Measurements from ENCODE around the gene DNAJB2.
A peak's percentile ranks its signal among the peaks of the same experiment; 100 is the strongest.
"Not testable (repeated sequence)": the region's sequence is repeated elsewhere in the genome, so short reads cannot be mapped to it uniquely, and the experiment has no call there.

The DNAJB2 gene

DNA sequence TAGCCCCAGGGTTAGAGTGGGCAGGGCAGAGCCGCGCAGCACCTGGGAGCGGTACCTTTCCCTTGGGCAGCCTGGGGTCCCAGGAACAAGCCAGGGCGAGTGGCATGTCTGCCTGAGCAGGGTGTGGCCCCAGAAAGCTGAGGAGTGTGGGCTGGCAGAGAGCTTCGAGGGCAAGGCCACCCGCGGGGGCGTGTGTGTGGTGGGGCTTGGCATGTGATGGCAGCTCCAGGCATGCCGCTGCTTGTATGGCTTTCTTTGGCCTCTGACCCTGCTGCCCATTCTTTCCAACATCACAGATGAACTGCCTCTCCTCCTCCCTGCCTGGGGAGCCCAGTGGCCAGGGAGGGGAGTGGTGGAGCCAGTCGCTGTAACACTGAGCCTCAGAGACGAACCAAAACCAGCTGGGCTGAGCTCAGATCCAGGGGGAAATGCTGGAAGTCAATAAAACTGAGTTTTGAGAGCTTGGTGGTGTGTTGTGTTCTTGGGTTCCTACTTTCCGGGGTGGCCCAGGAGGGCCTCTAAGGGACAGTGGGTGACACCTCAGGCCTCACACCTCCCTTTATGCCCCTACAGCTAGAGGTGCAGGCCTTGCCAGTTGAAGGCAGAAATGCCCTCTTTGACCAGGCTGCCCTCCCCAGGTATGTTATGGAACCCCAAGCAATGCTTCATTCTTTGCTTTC is 7.4 kb downstream of the DNAJB2 start:
- DNase-seq: no peak

DNA sequence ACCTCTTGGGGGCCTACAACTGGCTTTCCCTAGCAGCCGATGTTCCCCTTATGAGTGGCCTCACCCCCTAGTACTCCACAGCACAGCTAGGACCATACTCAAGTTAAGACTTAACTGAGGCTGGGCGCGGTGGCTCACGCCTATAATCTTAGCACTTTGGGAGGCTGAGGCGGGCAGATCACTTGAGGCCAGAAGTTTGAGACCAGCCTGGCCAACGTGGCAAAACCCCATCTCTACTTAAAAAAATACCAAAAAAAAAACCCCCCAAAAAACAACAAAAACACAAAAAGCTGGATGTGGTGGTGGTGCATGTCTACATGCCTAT is 7.9 kb downstream of the DNAJB2 start:
- not testable (repeated sequence) for DNase-seq

GRCh38 chr2:219287580-219288265 is 8.6 kb downstream of the DNAJB2 start:
- DNase-seq: no peak

- DNase-seq: no peak
Observed at GRCh38 chr2:219289195-219289536, 10.0 kb downstream of the DNAJB2 start.

DNA sequence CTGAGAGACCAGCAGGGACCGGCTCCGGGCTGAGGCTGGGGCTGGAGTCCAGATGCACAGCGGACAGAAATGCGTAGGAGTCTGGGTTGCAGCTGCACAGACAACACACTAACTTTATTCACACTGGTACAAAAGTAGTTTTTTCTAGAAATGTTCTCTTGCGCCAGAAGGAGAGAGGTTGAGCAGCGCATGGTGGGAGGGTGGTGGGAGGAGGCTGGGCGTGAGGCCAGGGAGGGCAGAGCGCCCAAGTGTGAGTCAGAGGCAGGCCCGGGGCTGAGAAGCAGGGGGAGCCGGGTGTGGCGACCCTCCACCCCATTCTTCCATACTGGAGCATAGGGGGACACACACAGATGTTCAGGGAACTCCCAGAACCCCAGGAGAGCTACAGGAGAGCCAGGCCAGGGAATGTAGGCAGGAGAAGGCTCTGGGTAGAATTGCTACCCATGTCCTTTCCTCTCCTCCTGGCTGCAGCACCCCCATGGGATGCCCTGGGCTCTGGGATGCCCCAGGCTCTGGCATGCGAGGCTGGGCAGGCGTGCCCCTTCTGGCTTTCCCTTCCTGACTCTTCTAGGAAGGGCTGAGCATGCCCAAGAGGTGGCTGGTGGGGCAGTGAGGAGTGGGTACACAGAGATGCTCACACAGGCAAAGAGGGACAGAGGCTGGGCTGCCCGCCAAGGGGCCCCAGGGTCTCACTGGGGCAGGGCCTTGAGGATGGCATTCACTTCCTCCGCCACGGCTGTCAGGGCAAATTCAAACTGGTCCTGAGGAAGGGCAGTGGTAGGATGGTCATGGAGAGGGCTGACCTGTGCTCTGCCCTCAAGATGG is 10.6 kb downstream of the DNAJB2 start:
- DNase-seq: no peak

GRCh38 chr2:219290381-219291171 is 11.4 kb downstream of the DNAJB2 start:
- DNase-seq: no peak

- DNase-seq: no peak
Observed at GRCh38 chr2:219291394-219291793, 12.2 kb downstream of the DNAJB2 start.

DNA sequence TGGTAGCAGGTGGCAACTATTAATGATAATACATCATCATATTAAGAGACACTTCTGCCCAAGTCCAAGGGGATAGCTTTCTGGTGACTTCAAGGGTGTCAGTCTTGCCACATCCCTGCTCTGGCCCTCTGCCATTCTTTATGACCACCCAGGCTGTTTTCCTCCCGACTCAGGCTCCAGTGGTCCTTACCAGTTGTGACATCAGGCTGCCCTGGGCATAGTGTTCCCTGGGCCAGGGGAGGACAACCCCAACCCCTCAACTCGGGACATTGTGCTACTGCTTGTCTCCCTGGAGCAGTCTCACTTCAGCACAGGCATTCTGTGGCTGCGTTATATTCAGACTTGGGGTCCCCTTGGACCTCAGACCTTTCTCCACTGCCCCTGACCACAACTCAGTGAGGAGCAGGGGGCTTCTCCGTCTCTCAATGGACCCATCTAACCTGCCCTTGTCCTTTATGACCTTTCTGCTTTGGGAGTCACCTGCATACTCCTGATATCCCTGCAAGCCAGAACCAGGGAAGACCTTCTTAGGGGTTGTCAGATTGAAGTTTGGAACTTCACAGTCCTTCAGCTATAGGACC is 12.8 kb downstream of the DNAJB2 start:
- no peak for DNase-seq

- no peak for DNase-seq
Observed at GRCh38 chr2:219292616-219293015, 13.4 kb downstream of the DNAJB2 start.

GRCh38 chr2:219293736-219294231 is 14.6 kb downstream of the DNAJB2 start:
- DNase-seq: no peak

DNA sequence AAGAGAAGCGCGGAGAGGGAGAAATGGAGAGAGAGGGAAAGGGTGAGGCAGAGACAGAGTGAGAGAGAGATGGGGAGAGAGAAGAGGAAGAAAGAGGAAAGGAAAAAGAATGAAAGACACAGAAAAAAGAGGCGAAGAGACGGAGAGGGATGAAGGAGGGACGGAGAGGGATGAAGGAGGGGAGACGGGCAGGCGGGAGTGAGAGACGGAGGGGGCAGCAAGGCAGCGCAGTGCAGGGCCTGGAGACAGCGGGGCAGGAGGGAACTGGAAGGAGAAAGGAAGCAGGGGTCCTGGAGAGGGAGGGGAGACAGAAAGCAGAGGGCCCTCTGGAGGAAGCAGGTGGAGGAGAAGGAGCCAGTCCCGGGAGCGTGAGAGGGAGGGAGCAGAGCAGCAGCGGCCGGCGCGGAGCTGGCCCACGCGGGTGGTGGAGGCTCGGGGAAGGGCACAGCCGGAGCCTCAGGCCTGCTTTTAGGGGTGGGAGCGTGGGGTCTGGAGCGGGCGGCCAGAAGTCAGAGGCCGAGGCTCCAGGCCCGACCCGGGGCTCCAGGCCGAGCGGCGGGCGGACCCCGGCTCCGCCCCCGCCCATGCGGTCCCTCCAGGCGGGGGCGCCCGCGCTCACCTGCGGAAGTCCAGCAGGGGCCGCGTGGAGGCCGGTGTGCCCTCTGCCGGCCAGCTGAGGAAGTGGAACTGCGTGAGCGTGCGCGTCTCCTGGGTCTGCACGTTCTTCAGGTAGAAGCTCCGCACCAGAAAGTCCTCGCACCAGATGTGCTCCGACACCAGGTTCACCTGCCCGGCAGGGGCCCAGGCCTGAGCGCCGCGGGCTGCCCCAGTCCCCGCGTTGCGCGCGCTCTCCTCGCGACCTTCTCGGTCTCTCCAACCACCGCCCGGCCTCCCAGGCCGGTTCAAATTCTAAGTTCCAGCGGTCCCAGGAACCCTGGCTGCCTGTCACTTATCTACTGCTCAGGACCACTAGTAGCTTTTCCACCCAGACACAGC is 15.5 kb downstream of the DNAJB2 start:
- peak; percentile 77 for DNase-seq

- DNase-seq: no peak
Observed at GRCh38 chr2:219296142-219296541, 17.0 kb downstream of the DNAJB2 start.

GRCh38 chr2:219296631-219297391 is 17.6 kb downstream of the DNAJB2 start:
- DNase-seq: no peak

GRCh38 chr2:219297766-219298456 is 18.7 kb downstream of the DNAJB2 start:
- no peak for DNase-seq

GRCh38 chr2:219298759-219299371 is 19.7 kb downstream of the DNAJB2 start:
- DNase-seq: peak; percentile 76

GRCh38 chr2:219299372-219299760 is 20.2 kb downstream of the DNAJB2 start:
- DNase-seq: no peak

- DNase-seq: no peak
Observed at GRCh38 chr2:219300022-219300421, 20.9 kb downstream of the DNAJB2 start.

DNA sequence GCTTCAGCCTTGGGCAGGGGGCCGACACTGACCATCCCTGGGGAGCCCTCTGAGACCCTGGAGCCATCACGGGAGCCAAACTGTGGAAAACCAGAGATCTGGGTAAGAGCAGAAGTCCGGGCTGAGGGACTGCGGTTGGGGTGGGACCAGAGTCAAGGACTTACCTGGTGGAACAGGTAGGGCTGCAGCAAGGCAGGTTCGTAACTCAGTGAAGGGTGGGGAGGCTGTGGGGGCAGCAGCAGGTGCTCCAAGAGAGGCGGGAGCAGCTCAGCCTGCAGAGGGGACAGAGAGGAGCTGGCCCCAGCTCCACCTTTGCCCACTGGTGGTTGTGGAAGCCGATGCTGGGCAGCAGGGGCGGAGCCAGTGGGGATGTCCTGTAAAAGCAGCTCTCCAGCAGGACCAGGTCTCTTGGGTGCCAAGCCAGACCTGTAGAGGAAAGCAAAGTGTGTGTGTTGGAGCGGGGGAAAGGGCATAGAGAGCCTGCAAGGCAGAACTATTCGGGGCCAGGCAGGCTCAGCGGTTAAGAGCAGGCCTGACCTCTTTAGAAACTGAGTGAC is 23.3 kb downstream of the DNAJB2 start:
- DNase-seq: no peak

DNA sequence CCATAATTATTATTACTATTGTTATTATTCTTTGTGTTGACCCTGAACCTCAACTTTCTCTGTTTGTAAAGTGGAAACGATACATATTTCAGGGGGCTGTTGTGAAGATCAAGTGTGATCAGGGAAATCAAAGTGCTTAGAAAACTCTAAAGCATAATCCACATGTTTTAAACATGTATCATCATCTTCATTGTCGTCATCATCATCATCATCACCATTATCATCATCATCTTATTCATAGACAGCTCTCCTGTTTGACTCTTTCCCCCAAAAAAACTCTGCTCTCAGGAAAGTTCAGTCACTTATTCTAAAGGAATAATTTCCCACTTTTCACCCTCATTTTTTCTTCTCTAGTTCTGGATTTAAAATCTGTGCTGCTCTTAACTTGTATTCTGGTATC is 25.1 kb downstream of the DNAJB2 start:
- no peak for DNase-seq
